GM21526 (cell line): Measurements from ENCODE around the gene SUSD4.

Experiments
- ATAC-seq: cut with Tn5 transposase; IDR thresholded peaks from one replicate; pipeline ENCODE4 v1.9.1; 2021; ENCODE audit warnings: moderate library complexity; ENCODE audit not compliant: unreplicated experiment, low FRiP score

Gene SUSD4

GRCh38 chr1:223363057-223363855 is 720 bp downstream of the SUSD4 start:
- ATAC-seq = no peak

GRCh38 chr1:223358826-223359225 is 5.2 kb downstream of the SUSD4 start:
- no peak for ATAC-seq

GRCh38 chr1:223355699-223356098 is 8.3 kb downstream of the SUSD4 start:
- no peak for ATAC-seq

- no peak for ATAC-seq
Observed at GRCh38 chr1:223353939-223354338, 10.0 kb downstream of the SUSD4 start.

- ATAC-seq = no peak
Observed at GRCh38 chr1:223352944-223353343, 11.0 kb downstream of the SUSD4 start.

GRCh38 chr1:223350361-223350908 is 13.5 kb downstream of the SUSD4 start:
- no peak for ATAC-seq

- no peak for ATAC-seq
Observed at GRCh38 chr1:223349241-223349640, 14.7 kb downstream of the SUSD4 start.

- ATAC-seq = no peak
Observed at GRCh38 chr1:223348439-223348838, 15.5 kb downstream of the SUSD4 start.

- no peak for ATAC-seq
Observed at GRCh38 chr1:223347583-223347982, 16.4 kb downstream of the SUSD4 start.

GRCh38 chr1:223346311-223346710 is 17.7 kb downstream of the SUSD4 start:
- no peak for ATAC-seq

GRCh38 chr1:223345720-223346119 is 18.3 kb downstream of the SUSD4 start:
- no peak for ATAC-seq

GRCh38 chr1:223344491-223344890 is 19.5 kb downstream of the SUSD4 start:
- ATAC-seq = no peak

- ATAC-seq = no peak
Observed at GRCh38 chr1:223343692-223344091, 20.3 kb downstream of the SUSD4 start.

- no peak for ATAC-seq
Observed at GRCh38 chr1:223341121-223341520, 22.9 kb downstream of the SUSD4 start.

GRCh38 chr1:223340637-223341036 is 23.3 kb downstream of the SUSD4 start:
- ATAC-seq = no peak

GRCh38 chr1:223339861-223340260 is 24.1 kb downstream of the SUSD4 start:
- no peak for ATAC-seq

- no peak for ATAC-seq
Observed at GRCh38 chr1:223338811-223339746, 24.9 kb downstream of the SUSD4 start.

- no peak for ATAC-seq
Observed at GRCh38 chr1:223337174-223337869, 26.7 kb downstream of the SUSD4 start.

GRCh38 chr1:223334156-223334555 is 29.8 kb downstream of the SUSD4 start:
- no peak for ATAC-seq

- ATAC-seq = no peak
Observed at GRCh38 chr1:223332997-223333396, 31.0 kb downstream of the SUSD4 start.

GRCh38 chr1:223331929-223332328 is 32.0 kb downstream of the SUSD4 start:
- no peak for ATAC-seq
